SKM-1 (cell line): ENCODE data around the gene OLAH.

Source experiments
- DNase-seq: peaks from one replicate; lab custom pipeline; 2025; ENCODE audit not compliant: unreplicated experiment; lab: John Stamatoyannopoulos, UW

OLAH gene

GRCh38 chr10:15122477-15123030 is 78.8 kb downstream of the OLAH start:
- no peak for DNase-seq
